GM23248 (cell line): ENCODE measurements around the gene HTT. TPM values are rescaled to one million over a fixed set of nuclear protein-coding genes. Genes with fewer than 3 reads are reported as not detected.

Source experiments
- DNase-seq: peaks from one replicate; pipeline ENCODE4 v3.0.0-alpha.2; 2015
- H2AFZ ChIP-seq: fragments of 200-600 bp; sonication (generic); 2 replicates; pipeline ENCODE4 v1.6.1; 2016; ENCODE audit warnings: antibody characterized with exemption
- H3F3A ChIP-seq: fragments of 200-600 bp; sonication (generic); 2 replicates; pipeline ENCODE4 v1.6.1; 2016; ENCODE audit warnings: mild to moderate bottlenecking, antibody characterized with exemption, mixed run types; ENCODE audit not compliant: insufficient read depth
- H3K27ac ChIP-seq: fragments of 200-600 bp; sonication (generic); 2 replicates; pipeline ENCODE4 v1.5.1; 2016; ENCODE audit warnings: mild to moderate bottlenecking
- H3K27me3 ChIP-seq: fragments of 200-600 bp; sonication (generic); replicated peaks from 2 replicates; pipeline ENCODE4 v1.6.1; 2016; ENCODE audit warnings: mild to moderate bottlenecking; ENCODE audit not compliant: insufficient read depth
- H3K36me3 ChIP-seq: fragments of 200-600 bp; sonication (generic); 2 replicates; pipeline ENCODE4 v1.6.1; 2016; ENCODE audit warnings: low read depth, mild to moderate bottlenecking
- H3K4me1 ChIP-seq: fragments of 200-600 bp; sonication (generic); 2 replicates; pipeline ENCODE4 v1.6.1; 2016; ENCODE audit warnings: mild to moderate bottlenecking; ENCODE audit not compliant: insufficient read depth
- H3K4me2 ChIP-seq: fragments of 200-600 bp; sonication (generic); one replicate; pipeline ENCODE4 v1.6.1; 2016; ENCODE audit warnings: mild to moderate bottlenecking; ENCODE audit not compliant: unreplicated experiment
- H3K4me3 ChIP-seq: fragments of 200-600 bp; sonication (generic); 2 replicates; pipeline ENCODE4 v1.5.1; 2016; ENCODE audit warnings: mild to moderate bottlenecking
- H3K79me2 ChIP-seq: fragments of 200-600 bp; sonication (generic); 2 replicates; pipeline ENCODE4 v1.6.1; 2016; ENCODE audit warnings: mild to moderate bottlenecking; ENCODE audit not compliant: insufficient read depth
- H3K9ac ChIP-seq: fragments of 200-600 bp; sonication (generic); 2 replicates; pipeline ENCODE4 v1.6.1; 2016; ENCODE audit warnings: mild to moderate bottlenecking
- H3K9me2 ChIP-seq: fragments of 200-600 bp; sonication (generic); 2 replicates; pipeline ENCODE4 v1.6.1; 2016; ENCODE audit warnings: mixed run types, mild to moderate bottlenecking, moderate library complexity; ENCODE audit not compliant: insufficient read depth
- H3K9me3 ChIP-seq: fragments of 200-600 bp; sonication (generic); one replicate; pipeline ENCODE4 v1.6.1; 2017; ENCODE audit warnings: low read depth
- H4K20me1 ChIP-seq: fragments of 200-600 bp; sonication (generic); 2 replicates; pipeline ENCODE4 v1.6.0; 2016; ENCODE audit not compliant: insufficient read depth
- EZH2 ChIP-seq: fragments of 200-600 bp; sonication (generic); IDR thresholded peaks from 2 replicates; pipeline ENCODE4 v1.6.1; 2018; ENCODE audit warnings: antibody characterized with exemption, mild to moderate bottlenecking; ENCODE audit not compliant: insufficient read depth, poor library complexity, severe bottlenecking
- EZH2phosphoT487 ChIP-seq: fragments of 200-600 bp; sonication (generic); IDR thresholded peaks from 2 replicates; pipeline ENCODE4 v1.6.1; 2018; ENCODE audit warnings: antibody characterized with exemption, moderate library complexity, mild to moderate bottlenecking, low read depth; ENCODE audit not compliant: insufficient read depth
- WGBS, 2 experiments: methylation state at CpG; one replicate each; pipeline ENCODE4 v1.1.6; 2015 to 2017; ENCODE audit warnings: low lambda C conversion rate in 2 of 2, low coverage in 1 of 2; ENCODE audit errors: missing lambda C conversion rate in 2 of 2; 5-methylcytosine and 5-hydroxymethylcytosine counted together
- in situ Hi-C: fragments of 300-500 bp; cut with MboI; formaldehyde crosslinking; loops from 2 replicates; pipeline ENCODE4 v1.15.0; 2020
- polyA plus RNA-seq: library from polyadenylated mRNA; unstranded; fragments of >200 nt; fragmentation: Nextera tagmentation; extraction: Ambion mirVana; gene quantifications from 2 replicates; pipeline ENCODE4 v1.2.1, GENCODE V29; 2016
- total RNA-seq: library from RNA; depleted of rRNA; stranded (reverse); fragments of >200 nt; shearing (Covaris generic); gene quantifications from 2 replicates; pipeline ENCODE4 v1.2.3, GENCODE V29; 2014

The HTT gene
- total and polyA plus RNA-seq, 2 experiments from 2014 or later, result 8.2 to 26.5 TPM

GRCh38 chr4:3135155-3136011 is 60.9 kb downstream of the HTT start:
- Histone ChIP-seq H3K36me3 (peaks cover 45% of the 10 kb centered on the region; the same call in 1 of the 2 replicates), H3K4me1 (no peaks in the 10 kb centered on the region), H3K4me3 (no peak overlapping the region), H4K20me1 (no peaks in the 10 kb centered on the region), H3K9me3 (no peaks in the 10 kb centered on the region), H2AFZ (no peak overlapping the region), H3K9me2 (no peaks in the 10 kb centered on the region), H3K4me2 (no peak overlapping the region), H3F3A (0 out of 2 replicates have a peak, but pooled peaks cover 9% of the 10 kb centered on the region), H3K27ac (no peak overlapping the region), H3K79me2 (no peaks in the 10 kb centered on the region), H3K27me3 (no peaks in the 10 kb centered on the region), H3K9ac (no peak overlapping the region)
- DNase-seq, result peak; percentile 12
- 76 to 81% methylated on average over 6 of the region's 6 CpGs for WGBS, 2 experiments
- TF ChIP-seq EZH2 (no peak), EZH2phosphoT487 (no peak)
- in situ Hi-C loops, result no loop called here

GRCh38 chr4:3136454-3136853 is 62.0 kb downstream of the HTT start:
- 98 to 99% methylated on average over 2 of the region's 2 CpGs for WGBS, 2 experiments

GRCh38 chr4:3137908-3138307 is 63.4 kb downstream of the HTT start:
- Histone ChIP-seq H3K27ac (no peak overlapping the region), H3K27me3 (no peaks in the 10 kb centered on the region), H3K9me2 (no peaks in the 10 kb centered on the region), H3K79me2 (no peaks in the 10 kb centered on the region), H3K4me2 (no peak overlapping the region), H4K20me1 (no peaks in the 10 kb centered on the region), H2AFZ (no peak overlapping the region), H3K4me3 (no peak overlapping the region), H3K36me3 (peaks cover 32% of the 10 kb centered on the region; the same call in 1 of the 2 replicates), H3K9me3 (no peaks in the 10 kb centered on the region), H3F3A (0 out of 2 replicates have a peak, but pooled peaks cover 9% of the 10 kb centered on the region), H3K4me1 (no peaks in the 10 kb centered on the region), H3K9ac (no peak overlapping the region)
- TF ChIP-seq EZH2 (no peak), EZH2phosphoT487 (no peak)
- no peak for DNase-seq
- in situ Hi-C loops, result no loop called here
- 93 to 95% methylated on average over 2 of the region's 2 CpGs for WGBS, 2 experiments

More at GRCh38 chr4:3136454-3136853, 62.0 kb downstream of the HTT start:
- no peaks in the 10 kb centered on the region for H3K9me2 ChIP-seq
- no peaks in the 10 kb centered on the region for H3K9me3 ChIP-seq
- 0 out of 2 replicates have a peak, but pooled peaks cover 9% of the 10 kb centered on the region for H3F3A ChIP-seq
- no peak for TF ChIP-seq EZH2phosphoT487
- no peak for TF ChIP-seq EZH2
- peaks cover 42% of the 10 kb centered on the region; the same call in 1 of the 2 replicates for H3K36me3 ChIP-seq
- H3K4me2 ChIP-seq, result no peak overlapping the region
- no peak overlapping the region for H3K9ac ChIP-seq
- H3K27me3 ChIP-seq, result no peaks in the 10 kb centered on the region
- H3K4me1 ChIP-seq, result no peaks in the 10 kb centered on the region
- in situ Hi-C loops, result no loop called here
- H4K20me1 ChIP-seq, result no peaks in the 10 kb centered on the region
- H3K27ac ChIP-seq, result no peak overlapping the region
- H3K79me2 ChIP-seq, result no peaks in the 10 kb centered on the region
- no peak overlapping the region for H3K4me3 ChIP-seq
- peak; percentile 32 for DNase-seq
- no peak overlapping the region for H2AFZ ChIP-seq

GRCh38 chr4:3145234-3145924 is 70.9 kb downstream of the HTT start:
- H3K9me3 ChIP-seq, result no peaks in the 10 kb centered on the region
- WGBS, 2 experiments, result 47 to 55% methylated on average over 2 of the region's 2 CpGs
- H3K36me3 ChIP-seq, result peaks cover 32% of the 10 kb centered on the region; the same call in 1 of the 2 replicates
- no peak overlapping the region for H3K4me2 ChIP-seq
- H3K9me2 ChIP-seq, result no peaks in the 10 kb centered on the region
- H3K27ac ChIP-seq, result no peak overlapping the region
- in situ Hi-C loops, result no loop called here
- H2AFZ ChIP-seq, result no peak overlapping the region
- H3K4me3 ChIP-seq, result no peak overlapping the region
- H3K27me3 ChIP-seq, result no peaks in the 10 kb centered on the region
- peak; percentile 53 for DNase-seq
- H3K4me1 ChIP-seq, result no peaks in the 10 kb centered on the region
- no peaks in the 10 kb centered on the region for H3K79me2 ChIP-seq
- no peak overlapping the region for H3K9ac ChIP-seq
- TF ChIP-seq EZH2 (no peak), EZH2phosphoT487 (no peak)
- no peaks in the 10 kb centered on the region for H4K20me1 ChIP-seq
- 0 out of 2 replicates have a peak, but pooled peaks cover 5% of the 10 kb centered on the region for H3F3A ChIP-seq
